GM23248 (cell line): ENCODE data around the gene WHRN.

ENCODE experiments used
- EZH2 ChIP-seq: fragments of 200-600 bp; sonication (generic); IDR thresholded peaks from 2 replicates; pipeline ENCODE4 v1.6.1; 2018; ENCODE audit warnings: antibody characterized with exemption, mild to moderate bottlenecking; ENCODE audit not compliant: insufficient read depth, poor library complexity, severe bottlenecking
- EZH2phosphoT487 ChIP-seq: fragments of 200-600 bp; sonication (generic); IDR thresholded peaks from 2 replicates; pipeline ENCODE4 v1.6.1; 2018; ENCODE audit warnings: antibody characterized with exemption, moderate library complexity, mild to moderate bottlenecking, low read depth; ENCODE audit not compliant: insufficient read depth

GRCh38 chr9:114465417-114465816 lies 39.9 kb downstream of the WHRN start:
- no peak for TF ChIP-seq EZH2phosphoT487
- TF ChIP-seq EZH2, result no peak
